Endothelial cell of umbilical vein (primary cell): ENCODE results near the gene ZC2HC1C. TPM values are rescaled to one million over a fixed set of nuclear protein-coding genes. Genes with fewer than 3 reads are reported as not detected.

Experiments
- BruUV-seq: library from RNA; stranded (reverse); fragments of 400-500 nt; replicated peaks from 2 replicates; lab custom pipeline; 2021; lab: Mats Ljungman, UMichigan
- CTCF ChIA-PET: fragments of 300-600, 350-600 bp; sonication (Branson Sonifier 250); formaldehyde crosslinking; loops from one replicate; lab custom pipeline; 2021; ENCODE audit warnings: antibody characterized with exemption, inconsistent platforms; lab: Charles Lee
- POLR2A ChIA-PET: fragments of 300-600, 350-600 bp; sonication (Branson Sonifier 250); formaldehyde crosslinking; loops from one replicate; lab custom pipeline; 2021; ENCODE audit warnings: antibody characterized with exemption, inconsistent platforms; lab: Charles Lee
- DNase-seq: peaks from one replicate; pipeline ENCODE4 v3.0.0-alpha.2; 2011; ENCODE audit warnings: low read depth, low spot score
- FAIRE-seq: peaks from 2 replicates; lab custom pipeline; 2011; peaks lifted over from hg19 to GRCh38; lab: Jason Lieb, UNC
- H2AFZ ChIP-seq: 2 replicates; pipeline ENCODE4 v1.6.0; 2012; ENCODE audit warnings: low read depth, low read length, control low read depth, inconsistent platforms
- H3K27ac ChIP-seq: 2 replicates; pipeline ENCODE4 v1.5.1; 2011; ENCODE audit warnings: low read depth, mild to moderate bottlenecking, control low read depth, low read length, moderate library complexity; ENCODE audit not compliant: insufficient read depth
- H3K27me3 ChIP-seq, 2 experiments: 2 replicates each; pipeline versions ENCODE4 v1.6.0 to v1.6.1; 2011; ENCODE audit warnings: low read length in 2 of 2, mixed read lengths in 1 of 2; ENCODE audit not compliant: control insufficient read depth in 2 of 2, insufficient read depth in 2 of 2
- H3K36me3 ChIP-seq, 2 experiments: 2 replicates in 1 of 2; 3 replicates in 1 of 2; pipeline ENCODE4 v1.5.1; 2011; ENCODE audit warnings: low read length in 2 of 2, mild to moderate bottlenecking in 1 of 2, moderate library complexity in 1 of 2; ENCODE audit not compliant: control insufficient read depth in 2 of 2, insufficient read depth in 2 of 2; ENCODE audit errors: extremely low read depth in 1 of 2
- H3K4me1 ChIP-seq: 3 replicates; pipeline ENCODE4 v1.5.1; 2011; ENCODE audit warnings: mild to moderate bottlenecking, low read length; ENCODE audit not compliant: control insufficient read depth, insufficient read depth; ENCODE audit errors: extremely low read depth
- H3K4me2 ChIP-seq: 2 replicates; pipeline ENCODE4 v1.6.1; 2011; ENCODE audit warnings: low read length, control low read depth, mixed read lengths; ENCODE audit not compliant: insufficient read depth
- H3K4me3 ChIP-seq, 3 experiments: fragments of 200-600 bp in 1 of 3; sonication (generic), shearing (Covaris generic) in 1 of 3; replicated peaks in 1 of 3; 2 replicates each; pipeline ENCODE4 v1.5.1; 2011 to 2016; ENCODE audit warnings: control low read depth in 3 of 3, low read length in 3 of 3, mild to moderate bottlenecking in 2 of 3, inconsistent platforms in 1 of 3, low read depth in 1 of 3, moderate library complexity in 1 of 3; ENCODE audit not compliant: insufficient read depth in 1 of 3
- H3K79me2 ChIP-seq: 2 replicates; pipeline ENCODE4 v1.6.0; 2012; ENCODE audit warnings: low read length, inconsistent platforms; ENCODE audit not compliant: control insufficient read depth, insufficient read depth
- H3K9ac ChIP-seq: replicated peaks from 2 replicates; pipeline ENCODE3; 2011; ENCODE audit warnings: low read length, control low read depth; ENCODE audit not compliant: insufficient read depth; ENCODE audit errors: extremely low read depth
- H3K9me1 ChIP-seq: replicated peaks from 3 replicates; pipeline ENCODE4 v1.6.0; 2011; ENCODE audit warnings: mild to moderate bottlenecking, low read length; ENCODE audit not compliant: control insufficient read depth, insufficient read depth; ENCODE audit errors: extremely low read depth
- H3K9me3 ChIP-seq: replicated peaks from 2 replicates; pipeline ENCODE4 v1.5.1; 2012; ENCODE audit warnings: low read length, inconsistent platforms; ENCODE audit not compliant: control insufficient read depth, insufficient read depth
- H4K20me1 ChIP-seq: replicated peaks from 2 replicates; pipeline ENCODE3; 2011; ENCODE audit warnings: mild to moderate bottlenecking, low read length; ENCODE audit not compliant: control insufficient read depth, insufficient read depth; ENCODE audit errors: extremely low read depth
- CTCF ChIP-seq, 2 donors: IDR thresholded peaks; 1 replicate in 1 of 2; 2 replicates in 1 of 2; pipeline ENCODE4 v1.5.1; 2011; ENCODE audit warnings: low read length in 2 of 2, mild to moderate bottlenecking in 2 of 2, moderate library complexity in 2 of 2, control low read depth in 1 of 2, inconsistent platforms in 1 of 2, low read depth in 1 of 2; ENCODE audit not compliant: insufficient read depth in 1 of 2; ENCODE audit errors: extremely low read depth in 1 of 2
- EZH2 ChIP-seq: IDR thresholded peaks from 2 replicates; pipeline ENCODE4 v1.6.1; 2012; ENCODE audit warnings: borderline replicate concordance, low read depth, mild to moderate bottlenecking, moderate library complexity, low read length, inconsistent platforms; ENCODE audit not compliant: severe bottlenecking
- FOS ChIP-seq: IDR thresholded peaks from 2 replicates; pipeline ENCODE4 v1.6.1; 2011; ENCODE audit warnings: mild to moderate bottlenecking, low read length, moderate library complexity, borderline replicate concordance; ENCODE audit not compliant: insufficient read depth
- GATA2 ChIP-seq: IDR thresholded peaks from 2 replicates; pipeline ENCODE4 v1.7.0; 2011; ENCODE audit warnings: low read depth, mild to moderate bottlenecking, moderate library complexity, mixed read lengths, low read length; ENCODE audit not compliant: insufficient read length, insufficient read depth
- JUN ChIP-seq: IDR thresholded peaks from 2 replicates; pipeline ENCODE4 v1.6.1; 2011; ENCODE audit warnings: borderline replicate concordance, low read depth; ENCODE audit not compliant: insufficient read length, insufficient read depth
- MYC ChIP-seq: IDR thresholded peaks from one replicate; pipeline ENCODE4 v1.6.1; 2011; ENCODE audit warnings: mild to moderate bottlenecking, low read depth, low read length
- POLR2A ChIP-seq: IDR thresholded peaks from 2 replicates; pipeline ENCODE4 v1.6.1; 2012; ENCODE audit warnings: low read depth, mild to moderate bottlenecking, control low read depth, low read length
- POLR2AphosphoS5 ChIP-seq: IDR thresholded peaks from 2 replicates; pipeline ENCODE4 v1.6.1; 2012; ENCODE audit warnings: low read depth, mild to moderate bottlenecking, control low read depth, low read length, moderate library complexity; ENCODE audit not compliant: insufficient read depth
- dilution Hi-C: fragments of 300-500 bp; cut with MboI; formaldehyde crosslinking; loops from one replicate; pipeline ENCODE4 v1.15.0; 2019; ENCODE audit warnings: low sequenced_read_pairs; ENCODE audit not compliant: extremely low pct_ligation_motif_present
- intact Hi-C: fragments of 100-400 bp; cut with micrococcal nuclease; formaldehyde crosslinking; loops from one replicate; pipeline ENCODE4 v1.10.0; 2022
- polyA plus RNA-seq, 4 experiments: library from polyadenylated mRNA; depleted of rRNA in 3 of 4; stranded (reverse) in 3 of 4; unstranded in 1 of 4; fragments of >200 nt; gene quantifications; 2 replicates each; pipeline versions ENCODE4 v1.2.1 to v1.2.3, GENCODE V29; 2011 to 2012; ENCODE audit warnings: missing spikeins in 1 of 4
- total RNA-seq: library from RNA; stranded (reverse); gene quantifications from 2 replicates; pipeline ENCODE4 v1.2.3, GENCODE V29; 2021
- TF ChIP-seq, protein P1 (sequence below): IDR thresholded peaks from 2 replicates; pipeline ENCODE4 v1.6.1; 2011; ENCODE audit not compliant: insufficient read depth, insufficient read length

The ZC2HC1C gene
- total and polyA plus RNA-seq, 2 donors (not counting 3 experiments of a cell fraction or from before 2014, with no cell fraction given): 0.84 to 0.91 TPM

DNA sequence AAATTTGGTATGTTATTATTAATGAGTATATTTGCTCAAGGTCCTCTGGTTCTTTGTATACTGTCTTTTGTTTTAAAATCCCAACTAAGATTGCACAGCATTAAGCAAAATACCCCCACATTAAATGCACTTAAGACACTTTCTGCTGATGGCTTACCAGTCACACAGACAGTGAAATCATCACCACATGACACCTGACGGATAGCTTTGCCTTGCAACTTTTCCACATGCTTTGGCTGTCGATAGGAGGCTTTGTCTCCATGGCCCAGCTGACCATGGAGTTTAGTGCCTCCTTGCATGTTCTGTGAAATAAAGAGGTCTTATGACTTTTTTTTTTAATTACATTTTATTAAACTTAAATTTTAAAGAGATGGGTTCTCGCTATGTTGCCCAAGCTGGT, 37.7 kb downstream of the ZC2HC1C start:
- H3K27ac ChIP-seq: no peak overlapping the region
- no peak for FAIRE-seq
- H3K79me2 ChIP-seq: no peaks in the 10 kb centered on the region
- no peak overlapping the region for H3K4me3 ChIP-seq
- no peaks in the 10 kb centered on the region for H3K9me1 ChIP-seq
- DNase-seq: no peak
- no peak overlapping the region for H2AFZ ChIP-seq
- no peak for TF ChIP-seq GATA2
- no peak for TF ChIP-seq POLR2A
- no peak for TF ChIP-seq FOS
- TF ChIP-seq JUN: no peak
- no peak for TF ChIP-seq CTCF (IDR thresholded peaks at IDR 0.05; ENCODE audit: extremely low read depth in 1 of 2, insufficient read depth in 1 of 2, low read depth in 1 of 2, low read length in 2 of 2)
- TF ChIP-seq EZH2: no peak
- TF ChIP-seq, protein P1, sequence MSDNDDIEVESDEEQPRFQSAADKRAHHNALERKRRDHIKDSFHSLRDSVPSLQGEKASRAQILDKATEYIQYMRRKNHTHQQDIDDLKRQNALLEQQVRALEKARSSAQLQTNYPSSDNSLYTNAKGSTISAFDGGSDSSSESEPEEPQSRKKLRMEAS: no peak
- no peak for TF ChIP-seq MYC
- no peak for TF ChIP-seq POLR2AphosphoS5
- peaks cover 10 to 23% of the 10 kb centered on the region in 2 experiments for H3K36me3 ChIP-seq
- no peaks in the 10 kb centered on the region for H3K4me1 ChIP-seq
- no peak overlapping the region for H3K4me2 ChIP-seq
- ChIA-PET POLR2A (no interaction called here), CTCF (interaction anchor here (0.6 kb wide), 1 partner anchor 10 kb away, joined by 3 read pairs; no protein-coding TSS in a partner anchor)
- intact Hi-C loops: no loop called here
- no peaks in the 10 kb centered on the region for H3K9me3 ChIP-seq
- dilution Hi-C loops: no loop called here
- no TSS peak for BruUV-seq
- no peaks in the 10 kb centered on the region for H4K20me1 ChIP-seq
- no peak overlapping the region for H3K9ac ChIP-seq
- no peaks in the 10 kb centered on the region for H3K27me3 ChIP-seq
